ENCODE results near the gene HIVEP3.

The HIVEP3 gene

GRCh38 chr1:41745022-41745421 lies 173.7 kb downstream of the HIVEP3 start:
- TF ChIP-seq TAF1 (IDR thresholded peaks at IDR 0.05; ENCODE audit: borderline replicate concordance, insufficient read depth, low read length) = no peak
- TF ChIP-seq, protein P1, sequence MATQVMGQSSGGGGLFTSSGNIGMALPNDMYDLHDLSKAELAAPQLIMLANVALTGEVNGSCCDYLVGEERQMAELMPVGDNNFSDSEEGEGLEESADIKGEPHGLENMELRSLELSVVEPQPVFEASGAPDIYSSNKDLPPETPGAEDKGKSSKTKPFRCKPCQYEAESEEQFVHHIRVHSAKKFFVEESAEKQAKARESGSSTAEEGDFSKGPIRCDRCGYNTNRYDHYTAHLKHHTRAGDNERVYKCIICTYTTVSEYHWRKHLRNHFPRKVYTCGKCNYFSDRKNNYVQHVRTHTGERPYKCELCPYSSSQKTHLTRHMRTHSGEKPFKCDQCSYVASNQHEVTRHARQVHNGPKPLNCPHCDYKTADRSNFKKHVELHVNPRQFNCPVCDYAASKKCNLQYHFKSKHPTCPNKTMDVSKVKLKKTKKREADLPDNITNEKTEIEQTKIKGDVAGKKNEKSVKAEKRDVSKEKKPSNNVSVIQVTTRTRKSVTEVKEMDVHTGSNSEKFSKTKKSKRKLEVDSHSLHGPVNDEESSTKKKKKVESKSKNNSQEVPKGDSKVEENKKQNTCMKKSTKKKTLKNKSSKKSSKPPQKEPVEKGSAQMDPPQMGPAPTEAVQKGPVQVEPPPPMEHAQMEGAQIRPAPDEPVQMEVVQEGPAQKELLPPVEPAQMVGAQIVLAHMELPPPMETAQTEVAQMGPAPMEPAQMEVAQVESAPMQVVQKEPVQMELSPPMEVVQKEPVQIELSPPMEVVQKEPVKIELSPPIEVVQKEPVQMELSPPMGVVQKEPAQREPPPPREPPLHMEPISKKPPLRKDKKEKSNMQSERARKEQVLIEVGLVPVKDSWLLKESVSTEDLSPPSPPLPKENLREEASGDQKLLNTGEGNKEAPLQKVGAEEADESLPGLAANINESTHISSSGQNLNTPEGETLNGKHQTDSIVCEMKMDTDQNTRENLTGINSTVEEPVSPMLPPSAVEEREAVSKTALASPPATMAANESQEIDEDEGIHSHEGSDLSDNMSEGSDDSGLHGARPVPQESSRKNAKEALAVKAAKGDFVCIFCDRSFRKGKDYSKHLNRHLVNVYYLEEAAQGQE (IDR thresholded peaks at IDR 0.05; ENCODE audit: insufficient read depth in 1 of 2, low read depth in 2 of 2, low read length in 2 of 2) = no peak
- TF ChIP-seq SIN3A (IDR thresholded peaks at IDR 0.05; ENCODE audit: borderline replicate concordance, insufficient read depth, low read length) = no peak
- no peak for TF ChIP-seq POLR2AphosphoS5 (IDR thresholded peaks at IDR 0.05; ENCODE audit: low read depth, low read length)

GRCh38 chr1:41743366-41743765 lies 175.4 kb downstream of the HIVEP3 start:
- TF ChIP-seq, protein P1 (IDR thresholded peaks at IDR 0.05; ENCODE audit: insufficient read depth in 1 of 2, low read depth in 2 of 2, low read length in 2 of 2) = no peak
- TF ChIP-seq FOXP2 (optimal IDR thresholded peaks at IDR 0.05; ENCODE audit: borderline replicate concordance, extremely low read depth, extremely low read length, insufficient read depth) (no peak), SIN3A (IDR thresholded peaks at IDR 0.05; ENCODE audit: borderline replicate concordance, insufficient read depth, low read length) (no peak), TAF1 (IDR thresholded peaks at IDR 0.05; ENCODE audit: borderline replicate concordance, insufficient read depth, low read length) (no peak), POLR2AphosphoS5 (IDR thresholded peaks at IDR 0.05; ENCODE audit: low read depth, low read length) (no peak)

- no peak for TF ChIP-seq FOXP2 (optimal IDR thresholded peaks at IDR 0.05; ENCODE audit: borderline replicate concordance, extremely low read depth, extremely low read length, insufficient read depth)
- no peak for TF ChIP-seq POLR2AphosphoS5 (IDR thresholded peaks at IDR 0.05; ENCODE audit: low read depth, low read length)
- no peak for TF ChIP-seq TAF1 (IDR thresholded peaks at IDR 0.05; ENCODE audit: borderline replicate concordance, insufficient read depth, low read length)
- TF ChIP-seq, protein P1 (IDR thresholded peaks at IDR 0.05; ENCODE audit: insufficient read depth in 1 of 2, low read depth in 2 of 2, low read length in 2 of 2) = no peak
- no peak for TF ChIP-seq SIN3A (IDR thresholded peaks at IDR 0.05; ENCODE audit: borderline replicate concordance, insufficient read depth, low read length)
Measured at GRCh38 chr1:41742219-41742618, 176.5 kb downstream of the HIVEP3 start.

DNA sequence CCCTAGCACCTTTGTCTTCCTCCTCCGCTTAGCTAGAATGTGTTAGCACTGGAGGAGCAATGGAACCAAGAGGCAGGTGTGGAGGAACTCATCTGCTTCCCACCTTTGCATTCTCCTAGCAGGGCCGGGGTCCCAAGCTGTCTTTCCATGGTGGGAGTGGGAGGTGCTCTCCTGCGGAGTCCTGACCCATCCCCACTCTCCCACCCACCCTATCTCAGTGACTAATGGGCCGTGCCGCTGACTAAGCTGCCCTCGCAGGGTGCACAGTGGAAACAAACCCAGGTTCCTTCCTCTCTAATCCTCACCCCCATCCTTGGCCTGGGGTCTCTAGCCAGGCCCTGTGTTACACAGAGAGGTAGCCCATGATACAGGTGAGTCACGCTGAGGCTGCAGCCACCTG lies 177.5 kb downstream of the HIVEP3 start:
- no peak for TF ChIP-seq POLR2AphosphoS5 (IDR thresholded peaks at IDR 0.05; ENCODE audit: low read depth, low read length)
- no peak for TF ChIP-seq FOXP2 (optimal IDR thresholded peaks at IDR 0.05; ENCODE audit: borderline replicate concordance, extremely low read depth, extremely low read length, insufficient read depth)
- no peak for TF ChIP-seq TAF1 (IDR thresholded peaks at IDR 0.05; ENCODE audit: borderline replicate concordance, insufficient read depth, low read length)
- TF ChIP-seq, protein P1 (IDR thresholded peaks at IDR 0.05; ENCODE audit: insufficient read depth in 1 of 2, low read depth in 2 of 2, low read length in 2 of 2) = no peak
- TF ChIP-seq SIN3A (IDR thresholded peaks at IDR 0.05; ENCODE audit: borderline replicate concordance, insufficient read depth, low read length) = no peak

DNA sequence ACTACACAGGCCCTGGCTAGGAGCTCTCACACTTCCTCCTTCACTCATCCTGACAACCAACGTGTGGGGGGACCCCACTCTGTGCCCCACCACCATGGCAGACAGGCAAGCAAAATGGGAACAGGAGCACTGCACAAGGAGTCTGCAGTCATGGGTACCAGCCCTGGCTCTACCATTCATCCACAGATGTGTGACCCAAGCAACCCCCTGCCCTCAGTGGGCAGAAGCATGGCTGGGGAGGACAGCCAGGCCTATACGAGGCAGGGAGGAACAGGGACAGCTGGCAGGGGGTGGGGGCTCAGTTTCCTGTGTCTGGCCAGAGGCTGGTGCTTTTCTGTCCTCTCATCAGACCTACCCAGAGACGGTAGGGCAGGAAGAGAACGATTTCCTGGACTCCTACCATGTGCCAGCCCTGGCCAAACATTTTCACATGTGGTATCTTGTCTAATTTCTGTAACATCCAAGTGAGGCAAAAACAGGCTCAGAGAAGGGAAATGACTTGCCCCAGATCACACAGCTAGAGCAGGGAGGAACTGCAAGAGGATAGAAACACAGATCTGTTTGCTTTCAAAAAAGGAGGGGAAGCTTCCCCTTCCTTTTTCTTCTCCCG lies 178.0 kb downstream of the HIVEP3 start:
- no peak for TF ChIP-seq SIN3A (IDR thresholded peaks at IDR 0.05; ENCODE audit: borderline replicate concordance, insufficient read depth, low read length)
- no peak for TF ChIP-seq FOXP2 (optimal IDR thresholded peaks at IDR 0.05; ENCODE audit: borderline replicate concordance, extremely low read depth, extremely low read length, insufficient read depth)
- no peak for TF ChIP-seq POLR2AphosphoS5 (IDR thresholded peaks at IDR 0.05; ENCODE audit: low read depth, low read length)
- TF ChIP-seq TAF1 (IDR thresholded peaks at IDR 0.05; ENCODE audit: borderline replicate concordance, insufficient read depth, low read length) = no peak
- TF ChIP-seq, protein P1 (IDR thresholded peaks at IDR 0.05; ENCODE audit: insufficient read depth in 1 of 2, low read depth in 2 of 2, low read length in 2 of 2) = no peak
